ENCODE results near the gene HCN4. TPM values are rescaled to one million over a fixed set of nuclear protein-coding genes. Genes with fewer than 3 reads are reported as not detected.

HCN4 gene
- total RNA-seq, 2 donors from 2014 or later, result 0.82 to 3.1 TPM

DNA sequence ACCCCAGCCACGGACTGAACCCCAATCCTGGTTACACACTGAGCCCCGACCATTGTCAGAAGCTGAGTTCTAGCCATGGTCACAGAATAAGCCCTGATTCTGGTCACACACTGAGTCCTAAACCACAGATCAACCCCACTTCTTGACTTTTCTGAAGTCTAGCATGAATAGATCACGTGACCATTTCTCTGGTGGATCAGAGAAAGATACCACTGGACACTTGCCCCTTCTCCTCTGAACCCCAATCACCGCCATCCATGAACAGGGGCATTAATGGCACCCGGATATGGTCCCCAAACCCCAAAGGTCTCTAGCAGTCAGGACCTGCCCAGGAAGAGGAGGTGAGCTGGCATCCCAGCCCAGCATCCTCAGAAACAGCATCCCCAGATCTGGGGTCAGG lies 9.1 kb downstream of the HCN4 start:
- H3K27me3 Mint-ChIP-seq (ENCODE audit: insufficient read depth), result peaks cover 2% of the 10 kb centered on the region
- H3K4me3 Mint-ChIP-seq, result no peak overlapping the region
- H3K4me1 Mint-ChIP-seq, result peaks cover 8% of the 10 kb centered on the region
- DNase-seq, result no peak
- no peak overlapping the region for H3K27ac ChIP-seq (ENCODE audit: low read depth, low read length)
- no peak overlapping the region for H3K27ac Mint-ChIP-seq
- H3K4me1 ChIP-seq (ENCODE audit: control insufficient read depth, insufficient read depth, low read length), result no peaks in the 10 kb centered on the region
- WGBS, 2 experiments (ENCODE audit: insufficient coverage in 1 of 2, insufficient read length in 1 of 2), result 89 to 100% methylated on average over 2 to 5 of the region's 5 CpGs
- H3K9me3 Mint-ChIP-seq, result no peaks in the 10 kb centered on the region
- H3K36me3 Mint-ChIP-seq (ENCODE audit: low read depth), result no peaks in the 10 kb centered on the region
- H3K36me3 ChIP-seq (ENCODE audit: control insufficient read depth, insufficient read depth, low read length), result no peaks in the 10 kb centered on the region
- H3K27me3 ChIP-seq (ENCODE audit: control insufficient read depth, insufficient read depth, low read length, poor library complexity, severe bottlenecking), result no peaks in the 10 kb centered on the region
- no peaks in the 10 kb centered on the region for H3K9me3 ChIP-seq (ENCODE audit: control insufficient read depth, low read length)
- no peak overlapping the region for H3K4me3 ChIP-seq (ENCODE audit: low read length)
- no peak overlapping the region for H3K9ac ChIP-seq (ENCODE audit: extremely low read depth, low read length, poor library complexity, severe bottlenecking)
- no peak for TF ChIP-seq CTCF (conservative IDR thresholded peaks at IDR 0.05)

- Mint-ChIP-seq H3K27me3 (ENCODE audit: insufficient read depth) (no peaks in the 10 kb centered on the region), H3K27ac (no peak overlapping the region), H3K4me3 (no peak overlapping the region), H3K36me3 (ENCODE audit: low read depth) (no peaks in the 10 kb centered on the region), H3K4me1 (peaks cover 8% of the 10 kb centered on the region), H3K9me3 (no peaks in the 10 kb centered on the region)
- H3K36me3 ChIP-seq (ENCODE audit: control insufficient read depth, insufficient read depth, low read length), result no peaks in the 10 kb centered on the region
- no peaks in the 10 kb centered on the region for H3K27me3 ChIP-seq (ENCODE audit: control insufficient read depth, insufficient read depth, low read length, poor library complexity, severe bottlenecking)
- H3K4me1 ChIP-seq (ENCODE audit: control insufficient read depth, insufficient read depth, low read length), result no peaks in the 10 kb centered on the region
- no peak for DNase-seq
- no peak overlapping the region for H3K27ac ChIP-seq (ENCODE audit: low read depth, low read length)
- H3K4me3 ChIP-seq (ENCODE audit: low read length), result no peak overlapping the region
- no peak for TF ChIP-seq CTCF (conservative IDR thresholded peaks at IDR 0.05)
- 82 to 86% methylated on average over 4 to 9 of the region's 9 CpGs for WGBS, 2 experiments (ENCODE audit: insufficient coverage in 1 of 2, insufficient read length in 1 of 2)
- no peaks in the 10 kb centered on the region for H3K9me3 ChIP-seq (ENCODE audit: control insufficient read depth, low read length)
- no peak overlapping the region for H3K9ac ChIP-seq (ENCODE audit: extremely low read depth, low read length, poor library complexity, severe bottlenecking)
Measured at GRCh38 chr15:73357999-73358665, 10.6 kb downstream of the HCN4 start.

DNA sequence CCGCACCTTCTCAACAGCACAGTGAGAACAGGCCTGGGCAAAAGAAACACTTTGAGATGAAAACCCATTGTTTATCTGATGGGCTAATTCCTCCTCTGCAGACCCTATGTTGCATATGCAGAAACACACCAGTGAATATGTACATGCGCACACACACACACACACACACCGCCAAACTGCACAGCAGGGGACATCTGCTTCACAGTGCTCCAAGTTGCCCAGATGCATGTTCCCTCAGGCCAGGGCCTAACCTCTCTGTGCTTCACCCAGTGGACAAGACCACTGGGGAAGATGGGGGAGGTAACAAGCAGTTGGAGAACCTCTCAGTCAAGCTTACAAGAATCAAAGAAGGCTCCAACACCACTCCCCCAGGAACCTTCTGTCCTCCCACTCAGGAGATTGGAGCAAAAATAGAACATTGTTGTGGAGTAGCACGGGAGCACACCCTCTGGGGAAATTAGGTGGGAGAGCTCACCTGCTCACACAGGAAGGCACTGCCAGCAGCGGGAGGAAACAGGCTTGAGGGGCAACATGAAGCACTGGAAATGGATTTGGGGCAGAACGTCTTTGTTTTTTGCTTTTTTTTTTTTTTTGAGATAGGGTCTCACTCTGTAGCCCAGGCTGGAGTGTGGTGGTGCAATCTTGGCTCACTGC lies 13.0 kb downstream of the HCN4 start:
- peaks cover 6% of the 10 kb centered on the region for H3K4me1 Mint-ChIP-seq
- H3K27me3 Mint-ChIP-seq (ENCODE audit: insufficient read depth), result no peaks in the 10 kb centered on the region
- H3K9me3 ChIP-seq (ENCODE audit: control insufficient read depth, low read length), result no peaks in the 10 kb centered on the region
- WGBS, 2 experiments (ENCODE audit: insufficient coverage in 1 of 2, insufficient read length in 1 of 2), result 84 to 94% methylated on average over 3 to 6 of the region's 6 CpGs
- DNase-seq, result no peak
- no peak overlapping the region for H3K4me3 Mint-ChIP-seq
- no peak overlapping the region for H3K4me3 ChIP-seq (ENCODE audit: low read length)
- no peak overlapping the region for H3K27ac ChIP-seq (ENCODE audit: low read depth, low read length)
- no peaks in the 10 kb centered on the region for H3K36me3 ChIP-seq (ENCODE audit: control insufficient read depth, insufficient read depth, low read length)
- H3K27ac Mint-ChIP-seq, result no peak overlapping the region
- no peaks in the 10 kb centered on the region for H3K4me1 ChIP-seq (ENCODE audit: control insufficient read depth, insufficient read depth, low read length)
- no peaks in the 10 kb centered on the region for H3K36me3 Mint-ChIP-seq (ENCODE audit: low read depth)
- H3K9ac ChIP-seq (ENCODE audit: extremely low read depth, low read length, poor library complexity, severe bottlenecking), result no peak overlapping the region
- H3K9me3 Mint-ChIP-seq, result no peaks in the 10 kb centered on the region
- no peak for TF ChIP-seq CTCF (conservative IDR thresholded peaks at IDR 0.05)
- H3K27me3 ChIP-seq (ENCODE audit: control insufficient read depth, insufficient read depth, low read length, poor library complexity, severe bottlenecking), result no peaks in the 10 kb centered on the region
